HL-60/S4 (cell line): ENCODE measurements around the gene TCP11L2.
"Not testable (repeated sequence)": the region's sequence is repeated elsewhere in the genome, so short reads cannot be mapped to it uniquely, and the experiment has no call there.

ENCODE experiments used
- in situ Hi-C: fragments of 300-500 bp; cut with MboI; formaldehyde crosslinking; loops from 2 replicates; pipeline ENCODE4 v1.14.3; 2022; ENCODE audit warnings: low sequenced_read_pairs

Gene TCP11L2

GRCh38 chr12:106305376-106305775 lies 2.8 kb downstream of the TCP11L2 start:
- in situ Hi-C loops, result no loop called here

GRCh38 chr12:106307181-106307580 lies 4.6 kb downstream of the TCP11L2 start:
- in situ Hi-C loops, result no loop called here

DNA sequence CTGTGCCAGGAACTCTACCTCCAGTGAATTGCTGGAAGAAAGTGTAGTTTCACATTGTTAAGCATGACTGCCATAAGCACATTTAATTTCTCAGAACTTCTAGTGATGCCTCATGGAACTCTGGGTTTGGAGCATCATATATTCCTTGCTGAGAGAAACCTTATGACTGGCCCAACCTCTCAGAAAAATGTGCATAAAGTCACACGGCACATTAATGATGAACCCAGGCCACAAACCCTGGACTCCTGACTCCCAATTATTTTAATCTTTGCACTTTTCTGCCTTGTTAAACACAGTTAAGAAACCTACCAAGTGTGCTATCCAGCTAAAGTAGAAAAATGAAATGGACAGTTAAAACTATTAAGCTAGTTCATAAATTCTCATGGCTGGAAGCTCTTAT lies 5.6 kb downstream of the TCP11L2 start:
- in situ Hi-C loops, result no loop called here

GRCh38 chr12:106308611-106309010 lies 6.1 kb downstream of the TCP11L2 start:
- in situ Hi-C loops, result no loop called here

DNA sequence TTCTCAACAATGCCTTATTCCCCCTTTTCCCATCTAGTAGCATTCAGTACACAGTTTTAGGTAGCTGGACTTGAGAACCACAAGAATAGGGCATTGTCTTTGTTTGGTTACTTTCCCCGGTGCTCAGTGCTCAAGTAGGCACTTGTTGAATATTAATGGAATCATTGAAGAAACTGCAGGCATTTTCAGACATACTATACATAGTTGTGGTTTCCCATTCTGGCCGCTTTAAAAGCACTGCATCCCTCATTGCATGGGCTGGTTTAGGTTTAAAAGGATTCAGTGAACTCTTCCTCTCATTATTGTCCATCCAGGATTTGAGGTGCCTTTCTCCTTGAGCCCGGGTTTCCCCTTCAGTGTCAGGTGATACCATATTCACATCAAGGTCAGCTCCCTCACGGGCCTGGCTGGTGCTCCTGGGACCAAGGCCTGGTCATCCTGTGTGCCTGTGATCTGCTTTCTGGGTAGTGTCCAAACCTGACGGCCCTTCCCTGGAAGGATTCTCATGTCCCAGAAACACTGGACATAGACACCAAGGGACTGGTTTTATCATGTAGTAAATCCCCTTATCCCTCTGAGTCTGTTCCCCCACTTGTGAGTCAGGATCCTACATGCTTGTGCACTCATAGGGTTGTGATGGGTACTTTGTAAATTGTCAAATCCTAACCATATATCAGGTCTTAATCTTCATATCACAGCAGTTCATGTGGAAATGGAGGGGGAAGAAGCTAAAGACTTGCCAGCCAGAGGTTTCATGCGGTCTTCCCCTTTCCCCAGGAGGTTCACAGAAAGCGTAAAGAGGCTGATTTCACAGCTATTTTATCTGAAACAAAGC lies 7.4 kb downstream of the TCP11L2 start:
- in situ Hi-C loops, result no loop called here

- in situ Hi-C loops, result no loop called here
Observed at GRCh38 chr12:106310687-106311086, 8.2 kb downstream of the TCP11L2 start.

- in situ Hi-C loops, result no loop called here
Observed at GRCh38 chr12:106311139-106311538, 8.6 kb downstream of the TCP11L2 start.

GRCh38 chr12:106313413-106313812 lies 10.9 kb downstream of the TCP11L2 start:
- in situ Hi-C loops, result not testable (repeated sequence)

- in situ Hi-C loops, result no loop called here
Observed at GRCh38 chr12:106315523-106315922, 13.0 kb downstream of the TCP11L2 start.

DNA sequence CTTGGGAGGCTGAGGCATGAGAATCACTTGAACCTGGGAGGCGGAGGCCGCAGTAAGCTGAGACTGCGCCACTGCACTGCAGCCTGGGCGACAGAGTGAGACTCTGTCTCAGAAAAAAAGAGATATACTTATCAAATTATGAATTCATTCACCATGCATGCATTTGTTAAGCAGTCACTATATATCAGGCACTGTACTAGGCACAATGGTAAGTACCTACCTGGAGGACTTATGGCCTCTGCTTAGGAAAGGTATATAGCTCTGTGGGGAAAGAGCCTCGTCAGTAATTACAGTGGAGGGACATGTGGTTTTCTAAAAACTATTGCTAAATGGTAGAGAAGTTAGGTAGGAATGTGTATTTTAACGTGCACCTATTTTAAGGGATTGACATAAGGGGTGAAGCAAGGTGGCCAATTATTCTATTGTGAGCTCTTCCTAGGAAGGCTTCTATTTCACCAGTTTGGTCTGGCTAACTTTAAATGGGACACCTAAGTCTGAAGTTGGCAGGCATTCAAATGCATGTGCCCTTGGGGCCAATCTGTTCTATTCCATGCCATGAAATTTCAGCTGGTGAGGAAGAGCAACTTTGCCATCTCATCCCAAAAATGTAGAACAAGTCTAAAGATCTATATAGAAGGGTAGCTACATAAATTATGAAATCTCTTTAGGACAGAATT lies 15.0 kb downstream of the TCP11L2 start:
- in situ Hi-C loops, result no loop called here

DNA sequence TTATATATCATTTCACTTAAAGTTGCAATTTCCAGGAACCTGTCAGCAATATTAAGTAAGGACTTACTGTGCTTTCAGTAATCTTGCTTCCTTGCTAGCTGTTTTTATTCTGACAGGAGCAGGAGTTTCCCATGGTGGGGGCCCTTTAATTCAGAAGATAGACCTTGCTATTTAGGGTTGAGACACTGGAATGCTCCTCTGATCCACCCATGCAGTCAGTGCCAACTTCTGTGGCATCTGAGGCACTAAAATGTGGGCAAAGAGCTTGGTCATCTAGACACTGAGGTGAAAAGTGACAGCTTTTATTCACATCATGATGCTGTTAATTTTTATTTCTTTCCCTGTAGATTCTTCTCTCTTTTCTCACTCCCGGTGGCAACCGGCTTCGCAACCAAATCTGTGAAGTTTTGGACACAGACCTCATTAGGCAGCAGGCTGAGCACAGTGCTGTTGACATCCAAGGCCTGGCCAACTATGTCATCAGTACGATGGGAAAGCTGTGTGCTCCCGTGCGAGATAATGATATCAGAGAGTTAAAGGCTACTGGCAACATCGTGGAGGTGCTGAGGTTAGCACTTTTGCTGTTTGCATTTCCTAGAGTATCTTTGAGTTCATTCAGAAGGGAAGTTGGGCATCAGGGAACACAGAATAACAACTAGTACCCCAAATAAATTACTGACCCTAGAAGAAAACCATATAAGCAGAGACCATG lies 18.8 kb downstream of the TCP11L2 start:
- in situ Hi-C loops, result no loop called here

- in situ Hi-C loops, result no loop called here
Observed at GRCh38 chr12:106323537-106323936, 21.0 kb downstream of the TCP11L2 start.

DNA sequence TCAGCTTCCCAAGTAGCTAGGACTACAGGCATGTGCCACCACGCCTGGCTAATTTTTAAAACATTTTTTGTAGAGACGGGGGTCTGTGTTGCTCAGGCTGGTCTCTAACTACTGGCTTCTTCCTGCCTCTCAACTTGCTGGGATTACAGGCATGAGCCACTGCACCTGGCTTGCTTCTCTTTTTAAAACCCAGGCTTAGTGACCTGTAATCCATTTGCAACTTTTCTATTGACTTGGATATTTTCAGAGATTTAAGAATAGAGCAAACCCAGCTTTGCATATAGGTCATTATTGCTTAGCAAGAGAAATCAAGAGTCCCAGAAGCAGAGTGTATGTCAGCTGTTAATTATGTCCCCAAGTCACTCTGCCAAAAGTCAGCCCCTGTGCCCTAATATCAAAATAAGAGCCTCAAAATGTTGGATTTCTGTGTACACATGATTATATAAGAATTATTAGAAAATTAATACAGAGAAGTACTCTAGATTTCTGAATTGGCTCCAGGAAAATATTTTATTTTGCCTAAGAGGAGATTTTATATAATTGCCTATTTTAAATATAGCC lies 24.9 kb downstream of the TCP11L2 start:
- in situ Hi-C loops, result no loop called here

DNA sequence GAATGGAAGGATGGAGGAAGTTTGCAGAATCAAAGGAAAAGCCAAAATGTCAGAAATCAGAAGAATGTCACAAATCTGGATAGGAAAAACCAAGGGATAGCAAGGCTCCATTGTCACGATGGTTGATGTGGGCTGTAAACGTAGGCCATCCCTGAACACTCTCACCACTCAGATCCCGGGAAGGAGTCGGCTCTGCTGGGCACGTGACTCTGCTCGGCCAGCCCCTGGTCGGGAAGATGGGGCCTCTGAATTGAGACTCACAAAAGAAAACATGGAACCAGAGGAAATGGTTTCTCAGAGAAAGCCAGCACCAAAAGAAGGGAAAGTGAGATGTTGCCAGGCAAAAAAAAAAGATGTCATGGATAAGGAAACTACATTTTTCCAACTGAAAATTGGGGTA lies 26.2 kb downstream of the TCP11L2 start:
- in situ Hi-C loops, result no loop called here

DNA sequence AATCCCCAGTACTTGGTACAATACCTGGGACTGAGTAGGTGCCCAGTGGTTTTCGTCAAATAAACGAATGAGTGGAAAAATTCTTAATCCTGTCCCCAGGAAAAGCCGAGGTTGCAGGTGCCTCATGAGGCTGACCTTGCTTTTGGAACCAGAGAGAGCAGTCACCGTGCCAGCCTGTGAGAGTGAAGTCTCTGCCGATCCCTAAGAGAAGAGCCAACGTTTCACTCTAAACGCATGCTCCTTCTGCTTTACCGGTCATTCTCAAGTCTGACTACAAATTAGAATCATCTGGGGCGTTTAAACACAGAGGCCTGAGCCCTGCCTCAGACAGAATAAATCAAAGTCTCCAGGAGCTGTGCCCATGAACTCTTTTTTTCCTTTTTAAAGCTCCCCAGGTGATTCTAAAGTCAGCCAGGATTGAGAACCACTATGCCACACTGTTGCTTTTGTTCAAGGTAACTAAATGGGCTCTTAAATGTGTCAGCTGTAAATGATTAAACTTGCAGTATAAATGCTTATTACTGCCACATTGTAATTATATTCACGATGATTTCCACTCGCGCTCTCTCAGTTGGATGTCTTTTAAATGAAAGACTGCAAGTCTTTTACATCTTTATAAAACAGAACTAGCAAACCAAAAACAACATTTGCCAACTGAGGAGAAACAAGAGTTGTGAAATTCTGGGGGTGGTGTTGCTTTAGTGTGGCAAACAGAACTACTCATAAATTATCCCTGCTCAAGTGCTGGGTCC lies 26.9 kb downstream of the TCP11L2 start:
- in situ Hi-C loops, result no loop called here

GRCh38 chr12:106331599-106331998 lies 29.1 kb downstream of the TCP11L2 start:
- in situ Hi-C loops, result no loop called here

DNA sequence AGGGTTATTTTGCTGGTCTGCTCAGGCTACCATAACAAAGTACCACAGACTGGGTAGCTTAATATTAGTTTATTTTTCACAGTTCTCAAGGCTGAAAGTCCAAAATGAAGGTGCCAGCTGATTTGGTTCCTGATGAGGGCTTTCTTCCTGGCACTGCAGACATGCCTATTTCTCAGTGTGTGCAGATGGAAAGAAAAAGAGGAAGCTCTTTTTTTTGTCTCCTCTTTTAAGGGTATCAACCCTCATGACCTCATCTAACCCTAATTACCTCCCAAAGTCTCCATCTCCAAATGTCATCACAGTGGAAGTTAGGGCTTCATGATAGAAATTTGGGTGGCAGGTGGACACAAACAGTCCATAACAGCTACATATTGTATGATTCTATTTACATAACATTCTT lies 30.0 kb downstream of the TCP11L2 start:
- in situ Hi-C loops, result no loop called here

DNA sequence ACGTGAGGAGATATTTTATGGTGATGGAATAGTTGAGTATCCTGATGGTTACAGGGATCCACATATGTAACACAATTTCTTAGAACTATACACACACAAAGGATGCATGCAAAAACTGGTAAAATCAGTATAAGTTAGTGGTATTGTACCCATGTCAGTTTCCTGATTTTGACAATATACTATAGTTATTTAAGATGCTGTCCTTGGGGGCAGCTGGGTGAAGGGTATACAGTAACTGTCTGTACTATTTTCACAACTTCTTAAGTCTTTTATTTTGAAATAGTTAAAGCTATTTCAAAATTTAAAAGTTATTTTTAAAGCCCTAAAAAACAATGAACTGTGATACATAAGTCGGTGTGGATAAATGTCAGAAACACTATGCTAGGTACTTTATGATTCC lies 30.5 kb downstream of the TCP11L2 start:
- in situ Hi-C loops, result no loop called here

DNA sequence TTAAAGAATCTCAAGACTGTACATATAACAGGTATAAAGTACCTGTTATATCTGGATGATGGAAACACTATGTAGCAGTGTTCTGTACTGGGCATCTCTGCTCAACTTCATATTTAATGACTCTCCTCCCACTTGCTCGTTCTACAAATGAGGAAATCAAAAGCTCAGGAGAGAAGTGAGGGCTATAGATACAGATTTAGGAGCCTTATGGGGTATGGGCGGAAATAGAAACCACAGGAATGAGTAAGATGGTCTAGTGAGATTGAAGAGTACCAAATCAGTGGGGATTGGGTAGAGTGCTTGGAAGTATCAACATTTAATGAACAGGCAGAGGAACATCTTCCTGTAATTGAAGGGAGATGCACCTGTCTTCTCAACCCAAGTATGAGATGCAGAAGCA lies 31.2 kb downstream of the TCP11L2 start:
- in situ Hi-C loops, result no loop called here

DNA sequence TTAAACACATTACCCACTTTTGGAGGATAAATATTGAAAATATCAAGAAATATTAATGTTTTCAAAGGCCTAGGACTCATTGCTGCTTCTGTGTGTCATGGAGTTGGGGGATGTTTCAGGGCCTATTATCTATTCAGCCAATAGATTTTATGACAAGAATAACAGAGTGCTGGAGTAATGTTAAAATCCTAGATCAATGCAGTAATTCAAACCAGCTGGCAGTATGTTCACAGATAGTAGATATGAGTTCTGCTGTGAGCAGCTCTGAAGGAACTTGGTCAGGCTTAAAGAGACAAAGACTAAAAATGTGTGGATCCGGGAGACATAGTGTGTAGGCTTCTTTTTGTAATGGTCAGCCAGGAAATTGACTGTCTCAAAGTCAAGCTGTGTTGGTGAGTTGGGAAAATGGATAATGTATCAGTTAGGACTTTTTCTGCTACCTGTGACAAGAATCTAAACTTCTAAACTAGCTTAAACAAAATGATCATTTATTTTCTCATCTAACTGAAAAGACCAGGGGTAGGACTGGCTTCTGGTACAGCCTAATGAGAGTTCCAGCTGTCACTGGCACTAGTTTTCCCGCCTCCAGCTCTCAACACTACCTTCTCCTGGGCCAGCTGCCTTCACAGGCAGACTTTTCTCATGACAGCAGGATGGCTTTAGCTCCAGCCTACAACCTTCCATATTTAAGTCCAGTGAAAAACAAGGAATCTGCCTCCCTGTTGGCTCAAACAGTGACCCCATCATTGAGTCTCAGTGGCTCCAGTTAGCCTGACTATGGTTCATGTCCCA lies 38.7 kb downstream of the TCP11L2 start:
- in situ Hi-C loops, result no loop called here
